WI38 (cell line): Measurements from ENCODE around the gene ARF1.
A peak's percentile ranks its signal among the peaks of the same experiment; 100 is the strongest.

Experiments used
- H3K4me3 ChIP-seq: 2 replicates; pipeline ENCODE4 v1.5.1; 2011; ENCODE audit warnings: low read depth, mild to moderate bottlenecking, control low read depth, low read length
- TF ChIP-seq, protein P1 (sequence below): IDR thresholded peaks from 2 replicates; pipeline ENCODE4 v1.5.1; 2012; ENCODE audit warnings: low read depth, mild to moderate bottlenecking, control low read depth, low read length

The ARF1 gene

DNA sequence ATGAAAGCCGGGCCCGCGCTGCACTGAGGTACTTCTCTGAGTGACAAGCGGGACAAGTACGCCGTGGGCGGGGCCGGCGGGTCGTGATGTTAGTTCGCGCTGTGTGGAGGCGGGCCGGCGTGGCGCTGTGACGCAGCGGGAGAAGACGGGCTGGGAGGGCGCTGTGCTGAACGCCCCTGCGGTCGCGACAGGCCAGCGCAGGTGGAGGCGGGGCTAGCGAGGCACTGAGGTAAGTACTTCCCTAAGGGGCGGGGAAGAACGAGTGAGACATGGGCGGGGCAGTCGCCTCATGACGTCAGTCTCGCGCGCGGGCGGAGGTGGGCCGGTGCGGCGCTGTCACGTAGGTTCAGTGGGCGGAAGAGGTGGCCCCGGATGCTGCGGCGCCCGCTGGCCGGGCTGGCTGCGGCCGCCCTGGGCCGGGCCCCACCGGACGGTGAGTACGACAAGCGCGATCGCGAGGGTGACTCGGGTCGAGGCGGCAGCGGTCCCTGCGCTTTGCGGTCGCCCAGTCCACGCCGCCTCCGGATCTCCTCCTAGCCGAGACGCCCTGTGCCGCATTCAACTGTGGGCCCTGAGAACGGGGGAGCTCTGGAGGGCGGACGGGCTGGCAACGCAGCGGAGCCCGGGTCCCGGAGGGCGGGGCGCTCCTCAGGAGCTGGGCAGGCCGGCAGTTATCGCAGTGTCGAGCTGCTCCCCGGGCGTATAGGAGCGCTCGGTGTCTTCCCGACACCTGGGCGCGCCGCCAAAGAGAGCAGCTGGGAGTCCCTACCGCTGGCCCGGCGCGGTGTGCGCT lies 57.6 kb downstream of the ARF1 start, which contains the start of gene GUK1:
TSS of gene GUK1 (plus strand) at position 349 of the 793 bp plus-strand sequence. CDS start at position 373, 24 bp downstream.
- TF ChIP-seq, protein P1, sequence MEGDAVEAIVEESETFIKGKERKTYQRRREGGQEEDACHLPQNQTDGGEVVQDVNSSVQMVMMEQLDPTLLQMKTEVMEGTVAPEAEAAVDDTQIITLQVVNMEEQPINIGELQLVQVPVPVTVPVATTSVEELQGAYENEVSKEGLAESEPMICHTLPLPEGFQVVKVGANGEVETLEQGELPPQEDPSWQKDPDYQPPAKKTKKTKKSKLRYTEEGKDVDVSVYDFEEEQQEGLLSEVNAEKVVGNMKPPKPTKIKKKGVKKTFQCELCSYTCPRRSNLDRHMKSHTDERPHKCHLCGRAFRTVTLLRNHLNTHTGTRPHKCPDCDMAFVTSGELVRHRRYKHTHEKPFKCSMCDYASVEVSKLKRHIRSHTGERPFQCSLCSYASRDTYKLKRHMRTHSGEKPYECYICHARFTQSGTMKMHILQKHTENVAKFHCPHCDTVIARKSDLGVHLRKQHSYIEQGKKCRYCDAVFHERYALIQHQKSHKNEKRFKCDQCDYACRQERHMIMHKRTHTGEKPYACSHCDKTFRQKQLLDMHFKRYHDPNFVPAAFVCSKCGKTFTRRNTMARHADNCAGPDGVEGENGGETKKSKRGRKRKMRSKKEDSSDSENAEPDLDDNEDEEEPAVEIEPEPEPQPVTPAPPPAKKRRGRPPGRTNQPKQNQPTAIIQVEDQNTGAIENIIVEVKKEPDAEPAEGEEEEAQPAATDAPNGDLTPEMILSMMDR, result no peak
- peak within 1 kb of the TSS; percentile 65 for H3K4me3 ChIP-seq

GRCh38 chr1:228140724-228141225 lies 58.3 kb downstream of the ARF1 start:
- peak overlapping the region; percentile 65 for H3K4me3 ChIP-seq
- TF ChIP-seq, protein P1, result no peak

DNA sequence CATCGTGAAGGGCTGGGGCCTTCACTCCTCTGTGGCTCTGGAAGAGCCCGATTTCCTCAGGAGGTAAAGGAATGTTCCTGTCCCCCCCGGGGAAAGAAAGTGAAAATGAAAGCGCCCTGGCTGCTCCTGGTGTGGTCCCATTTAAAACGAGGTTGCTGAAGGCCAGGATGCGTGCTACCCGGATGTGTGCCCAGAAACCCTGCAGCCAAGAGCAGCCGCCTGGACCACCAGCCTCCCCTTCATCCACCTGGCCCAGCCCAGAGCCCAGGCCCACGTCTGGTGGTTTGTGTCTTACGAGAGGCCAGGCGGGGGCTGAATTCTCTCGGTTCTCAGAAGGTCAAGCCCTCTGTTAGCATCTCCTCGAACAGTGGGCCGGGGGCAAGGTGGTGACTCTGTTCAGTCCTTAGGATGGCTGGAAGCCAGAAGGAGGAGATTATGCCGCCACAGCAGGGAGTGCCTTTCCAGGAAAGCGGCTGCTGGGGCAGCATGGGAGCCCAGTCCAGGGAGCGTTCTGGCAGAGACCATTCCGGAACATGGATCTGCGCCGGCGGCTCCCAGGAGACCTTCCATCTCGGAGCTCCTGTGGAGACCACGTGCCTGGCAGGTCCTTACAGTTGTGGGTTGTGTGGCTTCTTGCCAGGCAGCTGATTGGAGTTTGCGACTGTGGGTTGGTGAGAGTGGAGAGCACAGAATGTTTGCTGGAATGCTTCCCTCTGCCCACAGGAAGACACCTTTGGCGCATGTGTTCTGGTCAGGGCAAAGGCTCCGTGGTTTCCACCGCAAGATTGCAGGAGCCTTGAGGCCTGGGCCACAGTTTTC lies 58.9 kb downstream of the ARF1 start:
- H3K4me3 ChIP-seq, result peak overlapping the region; percentile 65
- TF ChIP-seq, protein P1, result no peak

DNA sequence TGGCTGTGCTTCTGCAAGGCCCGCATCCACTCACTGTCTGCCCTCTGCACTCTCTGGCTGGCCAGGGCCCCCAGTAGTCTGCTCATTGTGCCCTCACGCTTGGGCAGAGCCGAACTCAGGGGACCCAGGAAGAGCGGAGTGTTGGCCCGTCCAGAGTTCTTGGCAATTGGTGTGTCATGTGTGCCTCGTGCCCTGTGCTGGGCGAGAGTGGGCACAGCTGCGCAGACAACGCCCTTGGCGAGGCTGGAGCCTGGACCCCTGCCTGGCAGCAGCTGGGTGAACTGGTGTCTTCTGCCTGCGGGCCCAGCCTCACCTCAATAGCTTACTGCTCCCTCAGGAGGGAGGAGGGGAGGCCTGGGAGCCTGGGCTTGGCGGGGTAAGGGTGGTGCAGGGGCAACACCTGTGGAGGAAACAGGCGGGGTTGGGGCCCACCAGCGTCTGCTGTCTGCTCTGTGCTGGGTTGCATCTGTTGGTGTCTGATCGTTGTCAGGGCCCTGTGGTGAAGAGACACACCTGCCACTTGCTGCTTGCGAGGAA lies 59.7 kb downstream of the ARF1 start:
- H3K4me3 ChIP-seq, result no peak overlapping the region

DNA sequence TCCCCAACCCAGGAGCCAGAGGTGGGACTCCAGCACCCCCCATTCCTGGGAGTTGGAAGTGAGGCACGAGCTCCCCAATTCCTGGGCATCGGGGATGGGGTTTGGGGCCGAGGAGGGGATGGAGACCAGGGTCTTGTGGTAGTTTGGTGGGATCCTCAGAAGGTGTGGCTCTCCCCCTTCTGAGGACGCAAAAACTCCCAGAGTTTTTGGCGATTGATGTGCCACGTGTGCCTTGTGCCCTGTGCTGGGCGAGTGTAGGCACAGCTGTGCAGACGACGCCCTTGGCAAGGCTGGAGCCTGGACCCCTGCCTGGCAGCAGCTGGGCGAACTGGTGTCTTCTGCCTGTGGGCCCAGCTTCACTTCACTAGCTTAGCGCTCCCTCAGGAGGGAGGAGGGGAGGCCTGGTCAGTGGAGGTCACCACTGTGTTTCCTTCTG lies 60.2 kb downstream of the ARF1 start:
- no peak overlapping the region for H3K4me3 ChIP-seq
- TF ChIP-seq, protein P1, result no peak

More for the DNA sequence above, 59.7 kb downstream of the ARF1 start:
- TF ChIP-seq, protein P1, result no peak

DNA sequence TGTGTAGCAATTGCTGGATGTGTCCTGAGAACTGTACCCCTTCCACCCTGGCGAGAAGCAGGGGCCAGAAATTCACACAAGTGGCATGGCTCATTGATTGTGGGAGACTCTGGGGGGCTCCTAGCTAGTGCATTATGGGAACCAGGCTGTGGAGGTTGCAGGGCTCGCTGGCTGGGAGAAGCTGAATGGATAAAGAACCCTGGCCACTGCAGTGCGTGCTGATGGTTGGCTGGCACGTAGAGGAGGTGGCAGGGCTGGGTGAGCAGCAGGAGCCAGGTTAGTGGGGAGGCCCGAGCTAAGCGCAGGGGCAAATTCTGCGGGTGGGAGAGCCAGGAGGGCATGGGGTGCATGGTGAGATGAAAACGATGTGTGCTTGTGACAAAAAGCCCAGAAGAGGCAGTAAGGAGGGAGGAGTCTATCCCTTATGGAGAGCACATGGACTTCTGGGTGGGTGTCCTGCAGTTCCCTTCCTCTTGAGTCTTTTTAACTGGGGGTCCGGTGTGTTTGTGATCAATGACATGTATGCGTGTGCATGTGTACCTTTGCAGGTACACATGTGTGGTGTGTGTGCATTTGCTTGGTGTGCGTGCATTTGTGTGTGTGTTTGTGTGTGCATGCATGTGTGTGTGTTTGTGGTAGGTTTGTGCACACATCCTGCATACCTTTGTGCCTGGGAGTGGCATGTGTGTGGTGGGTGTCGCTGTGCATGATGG lies 61.1 kb downstream of the ARF1 start:
- no peak overlapping the region for H3K4me3 ChIP-seq
- TF ChIP-seq, protein P1, result no peak
